HepG2 (cell line): ENCODE measurements around the gene RBM5. TPM values are rescaled to one million over a fixed set of nuclear protein-coding genes. Genes with fewer than 3 reads are reported as not detected.

Experiments
- ATAC-seq: fragments of 200-7000 bp; cut with Tn5 transposase; 3 replicates; pipeline ENCODE4 v1.9.1; 2020; ENCODE audit warnings: mild to moderate bottlenecking, moderate library complexity
- BruUV-seq: library from RNA; stranded (reverse); fragments of 400-500 nt; replicated peaks from 2 replicates; lab custom pipeline; 2021; lab: Mats Ljungman, UMichigan
- CTCF ChIA-PET: fragments of 300-600 bp; formaldehyde crosslinking; extraction: SDS; loops from one replicate; lab custom pipeline; 2021; ENCODE audit warnings: low total read pairs, inconsistent platforms, low intra/inter-chr PET ratio; lab: Yijun Ruan, JAX
- POLR2A ChIA-PET: fragments of 350-600 bp; sonication (Branson Sonifier 250); formaldehyde crosslinking; loops from one replicate; lab custom pipeline; 2020; ENCODE audit warnings: antibody characterized with exemption, inconsistent platforms; lab: Yijun Ruan, JAX
- DNase-seq: peaks from one replicate; pipeline ENCODE4 v3.0.0-alpha.2; 2015; ENCODE audit warnings: low spot score
- FAIRE-seq: peaks from 3 replicates; lab custom pipeline; 2011; peaks lifted over from hg19 to GRCh38; lab: Jason Lieb, UNC
- H2AFZ ChIP-seq: one replicate; pipeline ENCODE4 v1.6.1; 2011; ENCODE audit warnings: low read length, inconsistent platforms
- H3K27ac ChIP-seq: fragments of 300-600 bp; 3 replicates; pipeline ENCODE4 v1.8.0; 2011; ENCODE audit warnings: mixed run types, mild to moderate bottlenecking, mixed read lengths, low read length, inconsistent platforms; ENCODE audit not compliant: insufficient read depth; ENCODE audit errors: extremely low read length
- H3K27me3 ChIP-seq, 2 experiments: fragments of 200-600 bp in 1 of 2; 2 replicates in 1 of 2; 3 replicates in 1 of 2; pipeline versions ENCODE4 v1.6.0 to v1.8.0; 2011; ENCODE audit warnings: low read length in 2 of 2, mild to moderate bottlenecking in 2 of 2, moderate library complexity in 2 of 2, inconsistent platforms in 1 of 2; ENCODE audit not compliant: insufficient read depth in 2 of 2, control insufficient read depth in 1 of 2
- H3K36me3 ChIP-seq, 2 experiments: fragments of 200-600 bp in 1 of 2; replicated peaks in 1 of 2; 2 replicates in 1 of 2; 3 replicates in 1 of 2; pipeline versions ENCODE4 v1.5.1 to v1.8.0; 2011; ENCODE audit warnings: low read length in 2 of 2, inconsistent platforms in 1 of 2; ENCODE audit not compliant: insufficient read depth in 2 of 2, control insufficient read depth in 1 of 2
- H3K4me1 ChIP-seq: 2 replicates; pipeline ENCODE4 v1.5.1; 2012; ENCODE audit warnings: low read length, inconsistent platforms; ENCODE audit not compliant: insufficient read depth
- H3K4me2 ChIP-seq: 2 replicates; pipeline ENCODE4 v1.6.0; 2011; ENCODE audit warnings: low read depth, low read length, inconsistent platforms
- H3K4me3 ChIP-seq, 3 experiments: fragments of 200-600 bp in 1 of 3; sonication (generic), shearing (Covaris generic) in 1 of 3; replicated peaks in 1 of 3; 2 replicates each; pipeline ENCODE4 v1.5.1; 2011 to 2016; ENCODE audit warnings: low read length in 3 of 3, inconsistent platforms in 2 of 3, low read depth in 2 of 3, mild to moderate bottlenecking in 2 of 3, control low read depth in 1 of 3, mixed read lengths in 1 of 3; ENCODE audit not compliant: insufficient read depth in 1 of 3
- H3K79me2 ChIP-seq: one replicate; pipeline ENCODE4 v1.6.1; 2011; ENCODE audit warnings: low read length, inconsistent platforms; ENCODE audit not compliant: insufficient read depth
- H3K9ac ChIP-seq: 2 replicates; pipeline ENCODE4 v1.6.0; 2011; ENCODE audit warnings: mild to moderate bottlenecking, low read depth, low read length, inconsistent platforms; ENCODE audit not compliant: insufficient read depth
- H3K9me3 ChIP-seq: 2 replicates; pipeline ENCODE4 v1.5.1; 2012; ENCODE audit warnings: mild to moderate bottlenecking, low read length
- H4K20me1 ChIP-seq: 2 replicates; pipeline ENCODE4 v1.6.0; 2011; ENCODE audit warnings: inconsistent platforms, mild to moderate bottlenecking, low read length, moderate library complexity; ENCODE audit not compliant: insufficient read depth
- EZH2 ChIP-seq: conservative IDR thresholded peaks from 2 replicates; pipeline ENCODE4 v1.6.1; 2012; ENCODE audit warnings: mild to moderate bottlenecking, low read depth, low read length, moderate library complexity
- FOXO1 ChIP-seq: sonication (generic); formaldehyde crosslinking; IDR thresholded peaks from 2 replicates; pipeline ENCODE4 v1.4.0; 2020; ENCODE audit warnings: missing genetic modification reagents
- NFRKB ChIP-seq: fragments of 450-650 bp; IDR thresholded peaks from 2 replicates; pipeline ENCODE4 v1.6.1; 2017
- PAF1 ChIP-seq: IDR thresholded peaks from 2 replicates; pipeline ENCODE4 v1.6.1; 2016; ENCODE audit warnings: missing genetic modification reagents, missing compliant biosample characterization
- PATZ1 ChIP-seq: sonication (generic); formaldehyde crosslinking; IDR thresholded peaks from 2 replicates; pipeline ENCODE4 v1.4.0; 2020; ENCODE audit warnings: missing genetic modification reagents
- POGZ ChIP-seq: sonication (generic); formaldehyde crosslinking; IDR thresholded peaks from 2 replicates; pipeline ENCODE4 v1.4.0; 2020; ENCODE audit warnings: mild to moderate bottlenecking, missing genetic modification reagents
- RFX1 ChIP-seq: fragments of 450-650 bp; IDR thresholded peaks from 2 replicates; pipeline ENCODE4 v1.6.1; 2017
- TAF1 ChIP-seq: sonication (generic); formaldehyde crosslinking; IDR thresholded peaks from 2 replicates; pipeline ENCODE4 v1.4.0; 2020; ENCODE audit warnings: missing genetic modification reagents
- ZNF343 ChIP-seq: sonication (generic); formaldehyde crosslinking; IDR thresholded peaks from 2 replicates; pipeline ENCODE4 v1.4.0; 2020; ENCODE audit warnings: mild to moderate bottlenecking, missing genetic modification reagents
- ZNF460 ChIP-seq: sonication (generic); formaldehyde crosslinking; IDR thresholded peaks from 2 replicates; pipeline ENCODE4 v1.5.1; 2020; ENCODE audit warnings: missing genetic modification reagents, mild to moderate bottlenecking, borderline replicate concordance
- WGBS: methylation state at CpG from one replicate; pipeline ENCODE4 v1.1.6; 2017; ENCODE audit warnings: low lambda C conversion rate; 5-methylcytosine and 5-hydroxymethylcytosine counted together
- in situ Hi-C: cut with HindIII; loops from 2 replicates; pipeline ENCODE4 v1.10.0; 2017; ENCODE audit warnings: low pct_unique_long_range_greater_than_20kb; ENCODE audit not compliant: extremely low pct_ligation_motif_present
- intact Hi-C: fragments of 100-400 bp; cut with micrococcal nuclease; formaldehyde crosslinking; loops from one replicate; pipeline ENCODE4 v1.10.0; 2022; ENCODE audit not compliant: unreplicated experiment
- polyA plus RNA-seq, 8 experiments: library from polyadenylated mRNA; depleted of rRNA in 3 of 8; stranded (reverse) in 7 of 8; unstranded in 1 of 8; fragments of >200 nt; fragmentation: Illumina TruSeq in 4 of 8; extraction: Trizol in 4 of 8; gene quantifications; 2 replicates each; pipeline versions ENCODE4 v1.2.1 to v1.2.3, GENCODE V29; 2011 to 2016; ENCODE audit warnings: low read depth in 4 of 8, missing spikeins in 1 of 8, mixed read lengths in 1 of 8; ENCODE audit not compliant: insufficient read depth in 1 of 8
- total RNA-seq, 5 experiments: library from RNA; depleted of rRNA; stranded (reverse); fragments of >200 nt; fragmentation: Illumina TruSeq; extraction: Trizol; gene quantifications; 2 replicates each; pipeline ENCODE4 v1.2.3, GENCODE V29; 2016; ENCODE audit warnings: low read depth in 1 of 5
- TF ChIP-seq, protein P1 (sequence below): IDR thresholded peaks from 2 replicates; pipeline ENCODE4 v1.6.1; 2016; ENCODE audit warnings: low read depth, control low read depth
- TF ChIP-seq, protein P2 (sequence below): IDR thresholded peaks from 2 replicates; pipeline ENCODE4 v1.6.1; 2016; ENCODE audit warnings: missing compliant biosample characterization, missing genetic modification reagents, borderline replicate concordance

Gene RBM5
- total and polyA plus RNA-seq, 2 of the 13 experiments (the other 11 are each of a cell fraction or from before 2014, with no cell fraction given) = 106 to 204 TPM

DNA sequence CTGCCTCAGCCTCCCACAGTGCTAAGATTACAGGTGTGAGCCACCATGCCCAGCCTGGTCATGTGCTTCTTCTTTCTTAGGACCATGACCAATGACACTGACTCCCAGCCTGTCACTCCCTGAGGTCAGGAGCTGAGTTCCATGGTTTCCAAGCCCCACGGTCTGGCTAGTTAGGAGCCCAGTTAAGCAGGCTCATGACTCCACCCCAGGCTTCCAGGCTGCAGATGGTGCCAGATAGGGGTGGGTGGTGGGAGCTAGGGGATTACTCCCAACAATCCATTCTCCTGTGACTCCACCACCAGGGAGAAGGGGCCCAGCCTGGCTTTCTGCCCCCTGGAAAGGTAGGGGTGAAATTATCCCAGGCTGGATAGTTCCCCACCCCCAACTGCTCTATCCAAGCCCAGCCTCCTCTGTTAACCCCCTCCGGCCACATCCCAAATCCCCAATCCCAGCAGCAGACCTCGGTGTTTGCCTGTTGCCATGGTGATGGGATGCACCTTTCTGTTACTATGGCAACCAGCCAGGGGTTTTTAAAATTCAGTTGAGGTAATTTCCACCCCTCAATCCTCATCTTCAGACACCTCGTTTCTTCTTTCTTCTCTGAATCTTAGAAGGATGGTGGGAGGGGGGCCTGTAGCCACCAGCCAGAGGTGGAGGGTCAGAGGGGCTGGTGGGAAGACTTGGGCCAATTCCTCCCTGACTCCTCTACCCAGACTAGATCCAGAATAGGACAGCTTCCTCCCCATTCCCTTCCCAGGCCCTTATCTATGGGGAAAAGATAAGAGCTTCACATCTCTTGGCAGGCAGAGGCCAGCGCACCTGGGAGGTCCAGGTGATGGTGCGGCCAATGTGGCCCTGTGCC, 43.9 kb downstream of the RBM5 start:
- Histone ChIP-seq H3K36me3 (no peaks in the 10 kb centered on the region), H3K4me2 (no peak overlapping the region), H3K9me3 (no peaks in the 10 kb centered on the region), H3K27me3 (peaks cover 21 to 43% of the 10 kb centered on the region in 2 experiments; a peak in 4 of 5 replicates), H2AFZ (no peak overlapping the region), H3K9ac (no peak overlapping the region), H3K4me1 (peaks cover 7% of the 10 kb centered on the region), H4K20me1 (no peaks in the 10 kb centered on the region), H3K79me2 (no peaks in the 10 kb centered on the region), H3K4me3 (no peak overlapping the region), H3K27ac (no peak overlapping the region)
- DNase-seq (no peak), ATAC-seq (no peak), FAIRE-seq (no peak)
- ChIA-PET POLR2A (no interaction called here), CTCF (no interaction called here)
- TF ChIP-seq RFX1 = peak; percentile 68
- TF ChIP-seq FOXO1 (CRISPR knock-in tag) = no peak
- TF ChIP-seq ZNF460 = no peak
- no peak for TF ChIP-seq TAF1 (CRISPR knock-in tag)
- TF ChIP-seq EZH2 = no peak
- no peak for TF ChIP-seq ZNF343
- no peak for TF ChIP-seq NFRKB
- TF ChIP-seq, protein P1, sequence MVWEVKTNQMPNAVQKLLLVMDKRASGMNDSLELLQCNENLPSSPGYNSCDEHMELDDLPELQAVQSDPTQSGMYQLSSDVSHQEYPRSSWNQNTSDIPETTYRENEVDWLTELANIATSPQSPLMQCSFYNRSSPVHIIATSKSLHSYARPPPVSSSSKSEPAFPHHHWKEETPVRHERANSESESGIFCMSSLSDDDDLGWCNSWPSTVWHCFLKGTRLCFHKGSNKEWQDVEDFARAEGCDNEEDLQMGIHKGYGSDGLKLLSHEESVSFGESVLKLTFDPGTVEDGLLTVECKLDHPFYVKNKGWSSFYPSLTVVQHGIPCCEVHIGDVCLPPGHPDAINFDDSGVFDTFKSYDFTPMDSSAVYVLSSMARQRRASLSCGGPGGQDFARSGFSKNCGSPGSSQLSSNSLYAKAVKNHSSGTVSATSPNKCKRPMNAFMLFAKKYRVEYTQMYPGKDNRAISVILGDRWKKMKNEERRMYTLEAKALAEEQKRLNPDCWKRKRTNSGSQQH (CRISPR knock-in tag) = no peak
- in situ Hi-C loops = no loop called here
- 27% methylated on average over 3 of the region's 6 CpGs for WGBS
- intact Hi-C loops = no loop called here
- no TSS peak for BruUV-seq

DNA sequence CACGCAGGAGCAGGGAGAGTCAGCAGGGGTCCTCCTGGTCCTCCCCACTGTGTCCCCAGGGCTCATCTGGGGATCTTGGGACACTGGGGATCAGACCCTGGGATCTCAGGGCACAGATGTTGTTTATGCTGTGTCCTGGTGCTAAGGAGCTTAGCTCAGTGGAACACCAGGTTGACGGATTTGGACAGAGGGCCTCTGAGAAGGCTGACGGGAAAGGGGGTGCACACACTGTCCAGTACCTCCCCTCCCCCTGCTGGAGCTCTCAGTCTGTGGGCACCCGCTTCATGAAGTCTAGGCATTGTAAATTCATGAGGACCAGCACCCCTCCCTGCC, 44.5 kb downstream of the RBM5 start:
- no peak for TF ChIP-seq PATZ1
- TF ChIP-seq, protein P2, sequence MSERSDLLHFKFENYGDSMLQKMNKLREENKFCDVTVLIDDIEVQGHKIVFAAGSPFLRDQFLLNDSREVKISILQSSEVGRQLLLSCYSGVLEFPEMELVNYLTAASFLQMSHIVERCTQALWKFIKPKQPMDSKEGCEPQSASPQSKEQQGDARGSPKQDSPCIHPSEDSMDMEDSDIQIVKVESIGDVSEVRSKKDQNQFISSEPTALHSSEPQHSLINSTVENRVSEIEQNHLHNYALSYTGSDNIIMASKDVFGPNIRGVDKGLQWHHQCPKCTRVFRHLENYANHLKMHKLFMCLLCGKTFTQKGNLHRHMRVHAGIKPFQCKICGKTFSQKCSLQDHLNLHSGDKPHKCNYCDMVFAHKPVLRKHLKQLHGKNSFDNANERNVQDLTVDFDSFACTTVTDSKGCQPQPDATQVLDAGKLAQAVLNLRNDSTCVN (CRISPR knock-in tag) = no peak
- TF ChIP-seq PAF1 (CRISPR knock-in tag) = no peak
- TF ChIP-seq POGZ = no peak
- CTCF ChIA-PET = no interaction called here
- WGBS = 0% methylated on average over 1 of the region's 4 CpGs

More for the DNA sequence above, 44.5 kb downstream of the RBM5 start:
- FAIRE-seq = no peak
- Histone ChIP-seq H4K20me1 (no peaks in the 10 kb centered on the region), H3K27ac (no peak overlapping the region), H3K4me2 (no peak overlapping the region), H3K79me2 (no peaks in the 10 kb centered on the region), H3K36me3 (no peaks in the 10 kb centered on the region), H3K9ac (no peak overlapping the region), H3K4me1 (peaks cover under 1% of the 10 kb centered on the region), H3K4me3 (no peak overlapping the region), H3K27me3 (peaks cover 23 to 48% of the 10 kb centered on the region in 2 experiments; a peak in 4 of 5 replicates), H3K9me3 (no peaks in the 10 kb centered on the region), H2AFZ (no peak overlapping the region)
- POLR2A ChIA-PET = no interaction called here
- DNase-seq = no peak
- intact Hi-C loops (no loop called here), in situ Hi-C loops (no loop called here)
- no TSS peak for BruUV-seq
- no peak for ATAC-seq
